Ishikawa (cell line): ENCODE measurements around the gene TOP1.

Experiments used
- CEBPB ChIP-seq: IDR thresholded peaks from 2 replicates; pipeline ENCODE4 v1.6.1; 2012
- CREB1 ChIP-seq: IDR thresholded peaks from 2 replicates; pipeline ENCODE4 v1.6.1; 2012; ENCODE audit warnings: low read depth
- EGR1 ChIP-seq: IDR thresholded peaks from 2 replicates; pipeline ENCODE4 v1.6.1; 2012
- EP300 ChIP-seq: IDR thresholded peaks from 2 replicates; pipeline ENCODE4 v1.6.1; 2012; ENCODE audit warnings: borderline replicate concordance
- FOXM1 ChIP-seq: IDR thresholded peaks from 2 replicates; pipeline ENCODE4 v1.6.1; 2012; ENCODE audit warnings: low read depth, borderline replicate concordance
- MAX ChIP-seq: IDR thresholded peaks from 2 replicates; pipeline ENCODE4 v1.6.1; 2012
- NFIC ChIP-seq: IDR thresholded peaks from 2 replicates; pipeline ENCODE4 v1.6.1; 2012
- RAD21 ChIP-seq: IDR thresholded peaks from 2 replicates; pipeline ENCODE4 v1.6.1; 2012; ENCODE audit warnings: low read depth
- REST ChIP-seq: IDR thresholded peaks from 2 replicates; pipeline ENCODE4 v1.6.1; 2012; ENCODE audit warnings: low read depth, mild to moderate bottlenecking
- TAF1 ChIP-seq: IDR thresholded peaks from 2 replicates; pipeline ENCODE4 v1.6.1; 2012; ENCODE audit warnings: low read depth, mild to moderate bottlenecking
- TCF12 ChIP-seq: IDR thresholded peaks from 2 replicates; pipeline ENCODE4 v1.6.1; 2012; ENCODE audit warnings: low read depth
- USF1 ChIP-seq: IDR thresholded peaks from 2 replicates; pipeline ENCODE4 v1.6.1; 2012
- YY1 ChIP-seq: IDR thresholded peaks from 2 replicates; pipeline ENCODE4 v1.6.1; 2012; ENCODE audit warnings: low read depth
- ZBTB7A ChIP-seq: IDR thresholded peaks from 2 replicates; pipeline ENCODE4 v1.6.1; 2012; ENCODE audit warnings: low read depth

Gene TOP1

DNA sequence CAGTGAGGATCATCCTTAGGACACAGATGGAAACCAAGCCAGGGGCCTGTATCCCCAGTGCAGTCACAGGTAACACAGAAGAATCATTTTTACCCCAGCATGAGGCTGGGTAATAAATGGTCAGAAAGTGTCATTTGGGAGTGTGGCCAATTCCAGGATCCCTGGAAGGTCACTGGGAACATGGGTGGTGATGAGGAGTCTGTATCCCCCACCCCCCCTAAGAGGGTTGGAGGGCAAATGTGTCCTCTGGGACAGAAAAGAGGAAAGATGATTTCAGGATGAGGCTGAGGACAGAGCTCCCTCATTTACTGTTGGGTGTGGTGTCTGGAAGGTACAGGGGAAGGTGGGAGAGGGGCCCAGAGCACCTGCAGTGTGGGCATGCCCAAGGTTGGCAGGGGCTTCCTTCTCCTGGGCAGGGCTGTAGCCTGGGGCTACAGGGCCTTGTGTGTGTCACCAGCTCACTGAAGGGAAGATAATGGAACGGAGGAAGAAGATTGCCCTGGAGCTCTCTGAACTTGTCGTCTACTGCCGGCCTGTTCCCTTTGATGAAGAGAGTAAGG lies 143.2 kb downstream of the TOP1 start:
- TF ChIP-seq REST (no peak), CREB1 (no peak), ZBTB7A (no peak), TCF12 (no peak), TAF1 (no peak), RAD21 (no peak), FOXM1 (no peak)

DNA sequence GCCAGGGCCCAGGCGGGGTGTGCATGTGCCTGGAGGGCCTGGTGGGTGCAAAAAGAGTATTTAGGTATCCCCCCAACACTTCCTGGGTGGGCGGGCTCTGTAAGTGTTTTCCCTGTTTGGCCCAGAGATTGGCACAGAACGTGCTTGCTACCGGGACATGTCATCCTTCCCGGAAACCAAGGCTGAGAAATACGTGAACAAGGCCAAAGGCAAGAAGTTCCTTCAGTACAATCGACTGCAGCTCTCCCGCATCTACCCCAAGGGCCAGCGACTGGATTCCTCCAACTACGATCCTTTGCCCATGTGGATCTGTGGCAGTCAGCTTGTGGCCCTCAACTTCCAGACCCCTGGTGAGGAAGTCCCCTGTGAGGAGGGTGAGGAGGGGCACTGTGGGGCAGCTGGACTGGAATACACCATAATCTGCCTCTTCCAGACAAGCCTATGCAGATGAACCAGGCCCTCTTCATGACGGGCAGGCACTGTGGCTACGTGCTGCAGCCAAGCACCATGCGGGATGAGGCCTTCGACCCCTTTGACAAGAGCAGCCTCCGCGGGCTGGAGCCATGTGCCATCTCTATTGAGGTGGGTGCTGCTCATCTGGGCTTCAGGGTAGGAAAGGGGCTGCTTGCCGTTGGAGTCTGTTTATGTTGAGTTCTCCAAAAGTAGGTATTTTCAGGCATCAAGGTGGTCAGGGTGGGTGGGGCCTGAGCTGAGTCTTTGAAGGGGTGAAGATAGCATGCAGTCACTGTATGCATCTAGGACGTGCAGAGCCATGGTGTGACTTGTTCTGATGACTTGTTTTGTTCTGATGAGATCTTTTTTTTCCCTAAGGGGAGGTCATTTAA lies 143.9 kb downstream of the TOP1 start:
- TF ChIP-seq CEBPB (no peak), ZBTB7A (no peak), TAF1 (no peak), YY1 (no peak), NFIC (no peak), RAD21 (no peak), FOXM1 (no peak)

GRCh38 chr20:41173161-41173721 lies 144.6 kb downstream of the TOP1 start:
- peak; percentile 88 for TF ChIP-seq RAD21
- TF ChIP-seq MAX: no peak
- no peak for TF ChIP-seq FOXM1
- no peak for TF ChIP-seq USF1

GRCh38 chr20:41173791-41174341 lies 145.2 kb downstream of the TOP1 start:
- TF ChIP-seq NFIC (no peak), YY1 (no peak), EGR1 (no peak), EP300 (no peak), USF1 (no peak), ZBTB7A (no peak), CEBPB (no peak)
